OCI-M1 (cell line): ENCODE data around the gene RAB34.
A peak's percentile ranks its signal among the peaks of the same experiment; 100 is the strongest.
"Not testable (repeated sequence)": the region's sequence is repeated elsewhere in the genome, so short reads cannot be mapped to it uniquely, and the experiment has no call there.

ENCODE experiments used
- DNase-seq: peaks from one replicate; lab custom pipeline; 2025; lab: John Stamatoyannopoulos, UW

RAB34 gene

DNA sequence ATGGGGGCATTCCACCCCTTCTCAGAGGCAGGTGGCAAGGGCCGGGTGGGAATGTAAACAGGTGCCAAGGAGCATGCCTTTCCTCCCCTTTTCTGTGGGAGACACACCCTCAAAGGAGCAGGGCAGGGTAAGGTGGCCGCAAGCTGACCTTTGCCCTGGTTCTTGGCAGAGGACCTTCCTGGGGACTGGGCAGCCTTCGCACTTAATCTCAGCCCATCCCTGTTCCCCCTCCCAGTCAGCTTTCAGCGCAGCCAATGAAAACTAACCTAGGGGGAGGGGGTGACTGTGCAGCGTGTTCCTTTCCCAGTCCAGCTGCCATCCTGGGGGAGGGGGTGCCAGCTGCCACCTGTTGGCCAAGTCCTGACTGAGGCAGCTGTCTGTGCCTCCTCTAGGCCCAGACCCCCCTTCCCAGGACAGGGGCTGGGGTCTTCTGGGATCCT lies 29.0 kb upstream of the RAB34 start:
- DNase-seq, result no peak

DNA sequence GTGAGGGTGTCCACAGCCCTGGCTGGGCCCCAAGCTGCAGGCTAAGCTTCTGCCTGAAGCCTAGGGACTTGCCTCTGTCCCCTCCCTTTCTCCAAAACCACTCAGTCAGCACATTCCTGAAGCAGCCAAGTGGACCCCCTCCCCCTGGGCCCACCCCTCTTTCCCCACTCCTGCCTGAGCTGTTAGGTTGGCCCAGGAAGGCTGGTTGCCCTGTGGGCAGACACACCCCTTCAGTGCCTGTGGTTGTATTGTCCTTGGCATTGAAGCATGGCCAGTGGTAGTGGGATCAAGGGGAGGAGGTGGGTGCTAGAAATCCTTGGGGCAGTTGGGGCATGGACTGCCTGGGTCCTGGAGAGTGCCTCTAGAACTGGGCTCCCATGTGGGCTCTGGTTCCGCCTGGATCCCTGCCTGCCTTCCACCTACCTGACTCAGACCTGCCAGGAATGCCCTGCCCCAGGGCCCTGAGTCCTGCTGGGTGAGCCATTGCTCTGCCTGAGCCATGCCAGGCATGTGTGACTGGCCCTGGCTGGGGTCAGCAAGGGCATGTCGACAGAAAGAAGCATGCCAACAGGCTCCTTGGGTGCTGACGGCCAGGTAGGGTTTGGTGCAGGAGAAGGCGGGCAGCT lies 28.2 kb upstream of the RAB34 start:
- no peak for DNase-seq

GRCh38 chr17:28744972-28745785 lies 27.5 kb upstream of the RAB34 start:
- DNase-seq, result peak; percentile 68

DNA sequence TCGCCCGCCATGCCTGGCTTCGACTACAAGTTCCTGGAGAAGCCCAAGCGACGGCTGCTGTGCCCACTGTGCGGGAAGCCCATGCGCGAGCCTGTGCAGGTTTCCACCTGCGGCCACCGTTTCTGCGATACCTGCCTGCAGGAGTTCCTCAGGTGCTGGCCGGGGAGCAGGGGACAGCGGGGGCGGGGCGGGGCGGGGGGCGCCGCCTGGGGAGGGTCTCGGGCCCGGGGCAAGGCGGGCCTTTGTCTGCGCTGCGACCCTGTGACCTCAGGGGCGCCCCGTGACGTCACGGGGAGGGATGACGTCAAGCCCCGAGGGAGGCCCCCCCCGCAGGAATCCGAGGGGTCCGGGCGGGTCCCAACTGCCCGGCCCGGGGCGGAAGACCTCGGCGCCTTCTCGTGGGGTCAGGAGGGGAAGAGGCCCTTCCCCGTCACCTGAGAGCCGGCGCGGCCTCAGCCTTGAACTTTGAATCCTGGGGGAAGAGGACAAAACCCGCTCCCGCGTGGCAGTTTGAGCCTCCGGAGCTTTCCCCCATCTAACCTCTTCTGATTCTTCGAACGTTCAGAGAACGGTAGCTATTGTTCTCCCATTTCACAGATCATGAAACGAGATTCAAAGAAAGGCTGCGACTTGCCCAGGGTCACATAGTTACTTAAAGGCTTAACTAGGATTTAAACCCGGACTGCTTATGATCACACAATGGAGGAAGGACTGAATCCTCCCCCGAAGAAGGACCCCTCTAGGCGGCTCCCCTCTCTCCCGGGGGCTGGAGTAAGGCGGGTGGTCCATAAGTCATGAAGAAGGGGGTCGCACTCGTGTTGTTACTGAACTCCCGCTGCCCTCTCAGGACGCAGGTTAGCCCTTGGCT lies 26.7 kb upstream of the RAB34 start:
- DNase-seq, result peak; percentile 84

- peak; percentile 96 for DNase-seq
These were observed 25.8 kb upstream of the RAB34 start, which contains the start of gene TRAF4 for GRCh38 chr17:28743243-28744103. TRAF4 (plus strand) TSS chr17:28744011; CDS start chr17:28744113, 102 bp downstream.

GRCh38 chr17:28741358-28742349 lies 24.0 kb upstream of the RAB34 start:
- peak; percentile 99 for DNase-seq

DNA sequence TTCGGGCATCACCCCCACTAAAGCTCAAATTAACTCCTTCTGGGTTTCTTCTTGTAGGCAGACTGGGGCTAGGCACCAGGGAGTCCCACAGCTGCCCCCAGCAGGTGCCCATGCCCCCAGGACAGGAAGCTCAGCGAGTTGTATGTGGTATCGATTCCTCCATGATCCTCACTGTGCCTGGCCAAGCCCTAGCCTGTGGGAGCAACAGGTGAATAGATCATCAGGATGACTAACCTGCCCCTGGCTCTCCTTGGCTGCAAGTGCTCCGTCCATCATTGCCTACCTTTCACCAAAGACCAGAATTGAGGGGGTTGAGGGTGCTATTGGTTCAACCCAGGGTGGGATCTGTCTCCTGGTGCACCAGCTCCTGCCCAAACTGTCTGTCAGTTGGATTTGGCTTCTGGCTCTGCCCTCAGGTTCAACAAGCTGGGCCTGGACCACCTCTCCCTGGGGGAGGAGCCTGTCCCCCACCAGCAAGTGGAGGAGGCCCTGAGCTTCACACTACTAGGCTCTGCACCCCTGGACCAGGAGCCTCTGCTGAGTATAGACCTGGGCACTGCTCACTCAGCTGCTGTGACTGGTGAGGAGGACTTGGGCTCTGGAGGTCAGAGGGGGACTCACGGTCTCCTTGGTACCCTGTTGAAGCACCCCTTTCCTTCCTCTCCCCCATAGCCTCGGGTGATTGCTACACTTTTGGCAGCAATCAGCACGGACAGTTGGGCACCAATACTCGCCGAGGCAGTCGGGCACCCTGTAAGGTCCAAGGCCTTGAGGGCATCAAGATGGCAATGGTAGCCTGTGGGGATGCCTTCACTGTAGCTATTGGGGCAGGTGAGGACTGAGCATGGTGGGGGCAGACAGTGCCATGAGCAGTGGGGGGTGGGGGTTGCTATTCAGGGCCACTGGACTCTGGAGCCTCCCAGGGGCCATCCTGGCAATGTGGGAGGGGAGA lies 23.0 kb upstream of the RAB34 start:
- no peak for DNase-seq

DNA sequence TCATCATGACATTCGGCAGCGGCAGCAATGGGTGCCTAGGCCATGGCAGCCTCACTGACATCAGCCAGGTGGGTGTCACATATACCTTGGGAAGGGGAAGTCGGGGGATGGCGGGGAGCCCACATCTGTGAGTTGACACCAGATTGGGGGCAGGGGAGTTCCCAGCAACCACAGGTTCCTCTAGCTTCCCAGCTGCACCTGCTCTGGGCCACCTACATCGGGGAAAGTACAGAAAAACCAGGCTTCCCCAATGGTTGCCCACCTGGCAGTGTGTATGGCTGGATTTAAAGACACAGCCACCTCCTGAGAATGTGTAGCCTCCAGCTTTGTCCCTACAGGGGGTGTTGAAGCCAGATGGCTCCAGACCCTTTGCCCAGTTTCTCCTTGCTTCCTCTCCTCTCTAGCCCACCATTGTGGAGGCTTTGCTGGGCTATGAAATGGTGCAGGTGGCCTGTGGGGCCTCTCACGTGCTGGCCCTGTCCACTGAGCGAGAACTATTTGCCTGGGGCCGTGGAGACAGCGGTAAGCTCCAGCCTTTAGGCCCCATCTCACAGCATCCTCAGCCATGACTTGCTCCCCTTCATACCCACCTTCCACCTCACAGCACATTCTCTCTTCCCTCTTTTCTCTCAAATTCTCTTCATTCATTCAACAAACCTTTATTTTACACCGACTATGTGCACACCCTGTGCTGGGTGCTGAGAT lies 21.2 kb upstream of the RAB34 start:
- DNase-seq, result no peak

DNA sequence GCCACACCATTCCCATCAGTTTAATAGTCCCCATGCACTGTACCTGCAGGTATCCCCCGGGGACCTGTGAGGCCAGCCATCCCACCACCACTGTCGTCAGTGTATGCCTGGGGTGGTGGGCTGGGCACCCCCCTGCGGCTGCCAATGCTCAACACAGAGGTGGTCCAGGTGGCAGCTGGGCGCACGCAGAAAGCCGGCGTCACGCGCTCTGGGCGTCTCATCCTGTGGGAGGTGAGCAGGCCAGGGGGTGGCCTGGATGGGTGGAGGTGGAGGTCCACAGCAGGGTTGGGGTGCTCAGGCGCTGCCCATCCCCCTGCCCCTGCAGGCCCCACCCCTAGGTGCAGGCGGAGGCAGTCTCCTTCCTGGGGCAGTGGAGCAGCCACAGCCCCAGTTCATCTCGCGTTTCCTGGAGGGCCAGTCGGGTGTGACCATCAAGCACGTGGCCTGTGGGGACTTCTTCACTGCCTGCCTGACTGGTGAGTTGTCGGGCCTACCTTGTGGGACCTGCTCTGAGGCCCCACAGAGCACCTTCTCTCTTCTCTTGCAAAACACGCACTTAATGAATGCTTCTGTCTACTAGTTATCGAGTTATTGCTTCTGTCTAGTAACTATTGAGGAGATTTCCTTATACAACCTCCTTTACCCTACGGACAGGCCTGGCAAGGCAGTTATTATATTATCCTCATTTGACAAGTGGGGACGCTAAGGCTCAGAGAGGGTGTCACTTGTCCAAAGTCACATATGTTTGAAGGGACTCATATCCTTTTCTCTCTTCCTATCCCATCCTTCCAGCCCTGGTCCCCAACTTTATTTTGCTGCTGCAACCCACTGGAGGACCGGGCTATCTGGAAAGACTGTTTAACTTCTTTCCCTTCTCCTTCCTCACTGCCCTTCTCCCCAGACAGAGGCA lies 20.4 kb upstream of the RAB34 start:
- DNase-seq, result no peak

GRCh38 chr17:28737316-28737715 lies 19.6 kb upstream of the RAB34 start:
- no peak for DNase-seq

GRCh38 chr17:28735913-28736769 lies 18.5 kb upstream of the RAB34 start:
- DNase-seq, result not testable (repeated sequence)

DNA sequence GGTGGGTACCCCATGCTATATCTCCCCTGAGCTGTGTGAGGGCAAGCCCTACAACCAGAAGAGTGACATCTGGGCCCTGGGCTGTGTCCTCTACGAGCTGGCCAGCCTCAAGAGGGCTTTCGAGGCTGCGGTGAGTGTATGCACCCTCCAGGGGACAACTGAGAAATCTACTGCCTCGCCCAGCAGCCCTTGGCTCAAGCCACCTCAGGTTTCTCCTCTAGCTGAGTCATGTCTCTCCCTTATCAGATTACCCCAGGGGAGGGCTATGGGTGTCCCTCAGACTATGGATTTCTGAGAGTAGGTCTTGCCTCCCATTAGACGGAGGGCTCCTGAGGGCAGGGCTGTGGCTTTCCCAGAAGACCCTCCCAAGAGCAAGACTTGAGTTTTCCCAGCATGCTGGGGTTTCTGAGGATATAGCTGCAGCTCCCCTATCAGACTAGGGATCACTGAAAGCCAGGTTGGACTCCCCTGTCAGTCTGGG lies 17.6 kb upstream of the RAB34 start:
- peak; percentile 92 for DNase-seq

GRCh38 chr17:28734712-28735241 lies 17.1 kb upstream of the RAB34 start:
- no peak for DNase-seq

- no peak for DNase-seq
These were observed 15.7 kb upstream of the RAB34 start for GRCh38 chr17:28733346-28733745.

- no peak for DNase-seq
These were observed 12.3 kb upstream of the RAB34 start for GRCh38 chr17:28729950-28730330.
